ENCODE data around the gene ADAMTS17.

ADAMTS17 gene

GRCh38 chr15:100022391-100022790, 319.4 kb downstream of the ADAMTS17 start:
- DNase-seq (ENCODE audit: low read depth in 2 of 2) = no peak

- DNase-seq (ENCODE audit: low read depth in 2 of 2) = no peak
Observed at GRCh38 chr15:100021653-100022052, 320.1 kb downstream of the ADAMTS17 start.

- no peak for DNase-seq (ENCODE audit: low read depth in 2 of 2)
Observed at GRCh38 chr15:100020614-100021013, 321.2 kb downstream of the ADAMTS17 start.

- no peak for DNase-seq (ENCODE audit: low read depth in 2 of 2)
Observed at GRCh38 chr15:100020189-100020588, 321.6 kb downstream of the ADAMTS17 start.

GRCh38 chr15:100019601-100020000, 322.2 kb downstream of the ADAMTS17 start:
- DNase-seq (ENCODE audit: low read depth in 2 of 2) = no peak

GRCh38 chr15:100018191-100018590, 323.6 kb downstream of the ADAMTS17 start:
- no peak for DNase-seq (ENCODE audit: low read depth in 2 of 2)

- DNase-seq (ENCODE audit: low read depth in 2 of 2) = no peak
Observed at GRCh38 chr15:100017140-100017539, 324.6 kb downstream of the ADAMTS17 start.

GRCh38 chr15:100016632-100017031, 325.1 kb downstream of the ADAMTS17 start:
- DNase-seq (ENCODE audit: low read depth in 2 of 2) = no peak

- no peak for DNase-seq (ENCODE audit: low read depth in 2 of 2)
Observed at GRCh38 chr15:100011235-100011634, 330.5 kb downstream of the ADAMTS17 start.

GRCh38 chr15:100009372-100009771, 332.4 kb downstream of the ADAMTS17 start:
- no peak for DNase-seq (ENCODE audit: low read depth in 2 of 2)

GRCh38 chr15:100008258-100008657, 333.5 kb downstream of the ADAMTS17 start:
- no peak for DNase-seq (ENCODE audit: low read depth in 2 of 2)

GRCh38 chr15:100007609-100008008, 334.2 kb downstream of the ADAMTS17 start:
- no peak for DNase-seq (ENCODE audit: low read depth in 2 of 2)

- no peak for DNase-seq (ENCODE audit: low read depth in 2 of 2)
Observed at GRCh38 chr15:100005715-100006114, 336.1 kb downstream of the ADAMTS17 start.

GRCh38 chr15:100005013-100005412, 336.8 kb downstream of the ADAMTS17 start:
- DNase-seq (ENCODE audit: low read depth in 2 of 2) = no peak

- DNase-seq (ENCODE audit: low read depth in 2 of 2) = no peak
Observed at GRCh38 chr15:100002787-100003536, 338.8 kb downstream of the ADAMTS17 start.

- no peak for DNase-seq (ENCODE audit: low read depth in 2 of 2)
Observed at GRCh38 chr15:100002086-100002620, 339.6 kb downstream of the ADAMTS17 start.

GRCh38 chr15:100001405-100001804, 340.4 kb downstream of the ADAMTS17 start:
- no peak for DNase-seq (ENCODE audit: low read depth in 2 of 2)

GRCh38 chr15:99999282-100000070, 342.3 kb downstream of the ADAMTS17 start:
- no peak for DNase-seq (ENCODE audit: low read depth in 2 of 2)

GRCh38 chr15:99998661-99999101, 343.1 kb downstream of the ADAMTS17 start:
- no peak for DNase-seq (ENCODE audit: low read depth in 2 of 2)

GRCh38 chr15:99997112-99997651, 344.6 kb downstream of the ADAMTS17 start:
- DNase-seq (ENCODE audit: low read depth in 2 of 2) = no peak

- no peak for DNase-seq (ENCODE audit: low read depth in 2 of 2)
Observed at GRCh38 chr15:99996660-99997059, 345.1 kb downstream of the ADAMTS17 start.

GRCh38 chr15:99995543-99995942, 346.2 kb downstream of the ADAMTS17 start:
- no peak for DNase-seq (ENCODE audit: low read depth in 2 of 2)

Measured in stimulated activated CD8-positive, alpha-beta memory T cell treated with anti-CD3 and anti-CD28 coated beads, Interleukin-7, amount 100 ng/mL, for 4 hours (primary cell).